Measurements from ENCODE around the gene TMEM59.

TMEM59 gene

GRCh38 chr1:53986458-53986857, 66.5 kb downstream of the TMEM59 start:
- no peaks in the 10 kb centered on the region for H3K9me3 ChIP-seq (ENCODE audit: control insufficient read depth, insufficient read depth, low read depth, low read length)
- POLR2A ChIA-PET, result no interaction called here
- H3K27ac ChIP-seq (ENCODE audit: extremely low read depth, low read depth, low read length), result no peak overlapping the region
- TF ChIP-seq GLIS2 (tag by site-specific recombination; IDR thresholded peaks at IDR 0.05) (no peak), ZNF366 (tag by site-specific recombination; conservative IDR thresholded peaks at IDR 0.05) (no peak), ZNF335 (tag by site-specific recombination; conservative IDR thresholded peaks at IDR 0.05) (no peak), ZNF626 (tag by site-specific recombination; IDR thresholded peaks at IDR 0.05) (no peak), BCL6B (tag by site-specific recombination; IDR thresholded peaks at IDR 0.05) (no peak)
- H3K36me3 ChIP-seq (ENCODE audit: control insufficient read depth in 2 of 2, insufficient read depth in 1 of 2, low read length in 2 of 2), result no peaks in the 10 kb centered on the region
- CTCF ChIA-PET, result no interaction called here
- H3K4me1 ChIP-seq (ENCODE audit: control insufficient read depth, insufficient read depth, low read length), result no peaks in the 10 kb centered on the region
- H3K4me3 ChIP-seq (ENCODE audit: low read depth, low read length), result no peak overlapping the region

- Histone ChIP-seq H3K4me3 (ENCODE audit: low read depth, low read length) (no peak overlapping the region), H3K4me1 (ENCODE audit: control insufficient read depth, insufficient read depth, low read length) (no peaks in the 10 kb centered on the region), H3K27ac (ENCODE audit: extremely low read depth, low read depth, low read length) (no peak overlapping the region), H3K36me3 (ENCODE audit: control insufficient read depth in 2 of 2, insufficient read depth in 1 of 2, low read length in 2 of 2) (no peaks in the 10 kb centered on the region), H3K9me3 (ENCODE audit: control insufficient read depth, insufficient read depth, low read depth, low read length) (no peaks in the 10 kb centered on the region)
- ChIA-PET CTCF (no interaction called here), POLR2A (no interaction called here)
- TF ChIP-seq ZNF146 (tag by site-specific recombination; IDR thresholded peaks at IDR 0.05), result no peak
- TF ChIP-seq ZNF596 (tag by site-specific recombination; IDR thresholded peaks at IDR 0.05), result no peak
- TF ChIP-seq ZNF16 (tag by site-specific recombination; IDR thresholded peaks at IDR 0.05; ENCODE audit: low read depth), result no peak
- TF ChIP-seq ZNF513 (tag by site-specific recombination; IDR thresholded peaks at IDR 0.05), result no peak
- no peak for TF ChIP-seq ZFP3 (tag by site-specific recombination; IDR thresholded peaks at IDR 0.05; ENCODE audit: low read depth)
- no peak for TF ChIP-seq ZNF558 (tag by site-specific recombination; IDR thresholded peaks at IDR 0.05)
- no peak for TF ChIP-seq ZNF274 (IDR thresholded peaks at IDR 0.05; ENCODE audit: low read length)
- no peak for TF ChIP-seq ZNF274 (tag by site-specific recombination; IDR thresholded peaks at IDR 0.05; ENCODE audit: borderline replicate concordance)
- no peak for TF ChIP-seq ZSCAN5A (tag by site-specific recombination; IDR thresholded peaks at IDR 0.05)
- TF ChIP-seq ZNF26 (tag by site-specific recombination; IDR thresholded peaks at IDR 0.05), result no peak
- no peak for TF ChIP-seq ZNF18 (tag by site-specific recombination; IDR thresholded peaks at IDR 0.05)
- TF ChIP-seq SP3 (tag by site-specific recombination; IDR thresholded peaks at IDR 0.05), result no peak
- no peak for TF ChIP-seq ZNF350 (tag by site-specific recombination; IDR thresholded peaks at IDR 0.05)
- no peak for TF ChIP-seq GLI2 (tag by site-specific recombination; IDR thresholded peaks at IDR 0.05; ENCODE audit: borderline replicate concordance, low read depth)
- TF ChIP-seq ZFP41 (tag by site-specific recombination; IDR thresholded peaks at IDR 0.05; ENCODE audit: borderline replicate concordance), result no peak
- TF ChIP-seq ZNF488 (tag by site-specific recombination; IDR thresholded peaks at IDR 0.05), result no peak
These were observed 68.3 kb downstream of the TMEM59 start for GRCh38 chr1:53984726-53985125.

Measured in HEK293 (cell line).